ENCODE data around the gene OPHN1. TPM values are rescaled to one million over a fixed set of nuclear protein-coding genes. Genes with fewer than 3 reads are reported as not detected.

The OPHN1 gene
- total and polyA plus RNA-seq, 2 experiments from 2014 or later, result 2.2 to 3.8 TPM

DNA sequence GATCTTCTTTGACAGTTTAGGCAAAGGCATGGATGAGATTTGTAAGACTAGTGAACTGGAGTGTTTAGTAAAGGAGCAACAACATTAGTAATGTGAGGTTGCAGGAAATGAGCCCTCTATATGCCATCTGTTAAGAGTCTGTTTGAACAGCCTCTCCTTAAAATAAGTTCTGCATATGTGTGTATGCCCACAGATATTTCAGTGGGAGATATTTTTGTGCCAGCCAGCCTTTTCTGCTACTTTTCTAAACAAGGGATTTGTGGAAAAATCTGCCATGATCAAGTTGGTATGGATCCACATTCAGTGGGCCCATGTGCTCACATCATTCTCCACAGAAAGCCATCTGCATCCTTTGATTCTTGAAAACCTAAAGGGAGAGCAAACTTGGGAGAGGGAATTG, 237.7 kb downstream of the OPHN1 start:
- Mint-ChIP-seq H3K4me3 (no peak overlapping the region), H3K4me1 (peaks cover 6% of the 10 kb centered on the region; the same call in 1 of the 3 replicates), H3K36me3 (ENCODE audit: low read depth) (no peaks in the 10 kb centered on the region), H3K9me3 (no peaks in the 10 kb centered on the region), H3K27me3 (ENCODE audit: insufficient read depth, low read depth, poor library complexity) (no peaks in the 10 kb centered on the region), H3K27ac (no peak overlapping the region)
- Histone ChIP-seq H3K27ac (ENCODE audit: low read depth) (no peak overlapping the region), H3K4me3 (no peak overlapping the region), H2AFZ (no peak overlapping the region), H3K79me2 (replicated peaks; ENCODE audit: insufficient read depth) (no peaks in the 10 kb centered on the region), H3K27me3 (ENCODE audit: insufficient read depth) (no peaks in the 10 kb centered on the region), H4K20me1 (replicated peaks; ENCODE audit: insufficient read depth) (no peaks in the 10 kb centered on the region), H3K9me2 (ENCODE audit: insufficient read depth) (no peaks in the 10 kb centered on the region), H3K4me1 (ENCODE audit: insufficient read depth) (0 out of 2 replicates have a peak, but pooled peaks cover 4% of the 10 kb centered on the region), H3K4me2 (no peak overlapping the region), H3F3A (replicated peaks; ENCODE audit: low read depth) (no peaks in the 10 kb centered on the region), H3K36me3 (ENCODE audit: insufficient read depth) (no peaks in the 10 kb centered on the region)
- DNase-seq (ENCODE audit: low spot score), result no peak
- TF ChIP-seq ETS1 (IDR thresholded peaks at IDR 0.05) (no peak), EZH2 (IDR thresholded peaks at IDR 0.05; ENCODE audit: low read depth, unreplicated experiment) (no peak), STAT1 (IDR thresholded peaks at IDR 0.05; ENCODE audit: unreplicated experiment) (no peak), ZNF462 (CRISPR knock-in tag; IDR thresholded peaks at IDR 0.05) (no peak), EZH2phosphoT487 (IDR thresholded peaks at IDR 0.05; ENCODE audit: unreplicated experiment) (no peak), CREB1 (CRISPR knock-in tag; IDR thresholded peaks at IDR 0.05; ENCODE audit: low read depth) (no peak), JUNB (IDR thresholded peaks at IDR 0.05; ENCODE audit: unreplicated experiment) (no peak), NANOG (IDR thresholded peaks at IDR 0.05; ENCODE audit: borderline replicate concordance) (no peak), ZNF331 (CRISPR knock-in tag; IDR thresholded peaks at IDR 0.05; ENCODE audit: low read depth) (no peak), ZNF114 (CRISPR knock-in tag; IDR thresholded peaks at IDR 0.05) (no peak)
- TF ChIP-seq, protein P1, sequence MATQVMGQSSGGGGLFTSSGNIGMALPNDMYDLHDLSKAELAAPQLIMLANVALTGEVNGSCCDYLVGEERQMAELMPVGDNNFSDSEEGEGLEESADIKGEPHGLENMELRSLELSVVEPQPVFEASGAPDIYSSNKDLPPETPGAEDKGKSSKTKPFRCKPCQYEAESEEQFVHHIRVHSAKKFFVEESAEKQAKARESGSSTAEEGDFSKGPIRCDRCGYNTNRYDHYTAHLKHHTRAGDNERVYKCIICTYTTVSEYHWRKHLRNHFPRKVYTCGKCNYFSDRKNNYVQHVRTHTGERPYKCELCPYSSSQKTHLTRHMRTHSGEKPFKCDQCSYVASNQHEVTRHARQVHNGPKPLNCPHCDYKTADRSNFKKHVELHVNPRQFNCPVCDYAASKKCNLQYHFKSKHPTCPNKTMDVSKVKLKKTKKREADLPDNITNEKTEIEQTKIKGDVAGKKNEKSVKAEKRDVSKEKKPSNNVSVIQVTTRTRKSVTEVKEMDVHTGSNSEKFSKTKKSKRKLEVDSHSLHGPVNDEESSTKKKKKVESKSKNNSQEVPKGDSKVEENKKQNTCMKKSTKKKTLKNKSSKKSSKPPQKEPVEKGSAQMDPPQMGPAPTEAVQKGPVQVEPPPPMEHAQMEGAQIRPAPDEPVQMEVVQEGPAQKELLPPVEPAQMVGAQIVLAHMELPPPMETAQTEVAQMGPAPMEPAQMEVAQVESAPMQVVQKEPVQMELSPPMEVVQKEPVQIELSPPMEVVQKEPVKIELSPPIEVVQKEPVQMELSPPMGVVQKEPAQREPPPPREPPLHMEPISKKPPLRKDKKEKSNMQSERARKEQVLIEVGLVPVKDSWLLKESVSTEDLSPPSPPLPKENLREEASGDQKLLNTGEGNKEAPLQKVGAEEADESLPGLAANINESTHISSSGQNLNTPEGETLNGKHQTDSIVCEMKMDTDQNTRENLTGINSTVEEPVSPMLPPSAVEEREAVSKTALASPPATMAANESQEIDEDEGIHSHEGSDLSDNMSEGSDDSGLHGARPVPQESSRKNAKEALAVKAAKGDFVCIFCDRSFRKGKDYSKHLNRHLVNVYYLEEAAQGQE (IDR thresholded peaks at IDR 0.05; ENCODE audit: unreplicated experiment), result no peak
- no peak for ATAC-seq
